ENCODE measurements around the gene TFR2. TPM values are rescaled to one million over a fixed set of nuclear protein-coding genes. Genes with fewer than 3 reads are reported as not detected.
A peak's percentile ranks its signal among the peaks of the same experiment; 100 is the strongest.

TFR2 gene
- total and polyA plus RNA-seq, 10 donors: 1.7 to 6.6 (median 2.1) TPM

DNA sequence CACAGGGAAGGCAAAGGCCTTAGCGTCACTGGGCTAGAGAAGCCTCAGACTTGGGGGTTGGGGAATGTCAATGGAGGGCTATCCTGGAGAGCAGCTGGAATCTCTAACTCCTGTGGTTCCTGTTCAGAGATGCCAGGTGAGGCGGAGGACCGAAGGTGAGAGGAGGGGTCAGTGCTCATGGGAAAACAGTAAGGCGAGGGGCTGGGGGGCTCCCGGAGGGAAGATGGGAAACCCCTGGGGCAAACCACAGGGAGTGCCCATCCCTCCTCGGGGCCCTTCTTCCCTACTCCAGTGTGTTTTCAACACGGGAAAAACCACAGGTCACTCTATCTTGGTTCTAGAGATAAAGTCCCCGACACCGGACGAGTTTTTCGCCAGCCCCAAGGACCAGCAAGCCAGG lies 58.7 kb downstream of the TFR2 start:
- intact Hi-C loops (cut with DNase I; ENCODE audit: low total_unique reads): no loop called here
- peak overlapping the region; percentile 91 to 100 (median 98) for H3K27ac ChIP-seq
- peak overlapping the region in 6 of 8 donors; percentile 67 to 98 (median 88) for H3K4me3 ChIP-seq
- H3K4me1 ChIP-seq: peaks cover 18 to 64% (median 52%) of the 10 kb centered on the region in 6 donors
- DNase-seq: peak; percentile 70
- TF ChIP-seq POLR2A (IDR thresholded peaks at IDR 0.05) (no peak), POLR2AphosphoS5 (IDR thresholded peaks at IDR 0.05) (no peak)
- TF ChIP-seq, protein P1, sequence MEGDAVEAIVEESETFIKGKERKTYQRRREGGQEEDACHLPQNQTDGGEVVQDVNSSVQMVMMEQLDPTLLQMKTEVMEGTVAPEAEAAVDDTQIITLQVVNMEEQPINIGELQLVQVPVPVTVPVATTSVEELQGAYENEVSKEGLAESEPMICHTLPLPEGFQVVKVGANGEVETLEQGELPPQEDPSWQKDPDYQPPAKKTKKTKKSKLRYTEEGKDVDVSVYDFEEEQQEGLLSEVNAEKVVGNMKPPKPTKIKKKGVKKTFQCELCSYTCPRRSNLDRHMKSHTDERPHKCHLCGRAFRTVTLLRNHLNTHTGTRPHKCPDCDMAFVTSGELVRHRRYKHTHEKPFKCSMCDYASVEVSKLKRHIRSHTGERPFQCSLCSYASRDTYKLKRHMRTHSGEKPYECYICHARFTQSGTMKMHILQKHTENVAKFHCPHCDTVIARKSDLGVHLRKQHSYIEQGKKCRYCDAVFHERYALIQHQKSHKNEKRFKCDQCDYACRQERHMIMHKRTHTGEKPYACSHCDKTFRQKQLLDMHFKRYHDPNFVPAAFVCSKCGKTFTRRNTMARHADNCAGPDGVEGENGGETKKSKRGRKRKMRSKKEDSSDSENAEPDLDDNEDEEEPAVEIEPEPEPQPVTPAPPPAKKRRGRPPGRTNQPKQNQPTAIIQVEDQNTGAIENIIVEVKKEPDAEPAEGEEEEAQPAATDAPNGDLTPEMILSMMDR (IDR thresholded peaks at IDR 0.05 in 8 of 11, conservative IDR thresholded peaks at IDR 0.05 in 3 of 11): no peak
- 57 to 72% (median 62%) methylated on average over 11 of the region's 11 CpGs for WGBS, 5 donors
- H3K9me3 ChIP-seq: no peaks in the 10 kb centered on the region
- H3K36me3 ChIP-seq: peaks cover 19 to 55% (median 44%) of the 10 kb centered on the region in 6 donors
- no peaks in the 10 kb centered on the region for H3K27me3 ChIP-seq (replicated peaks in 1 of 7)

DNA sequence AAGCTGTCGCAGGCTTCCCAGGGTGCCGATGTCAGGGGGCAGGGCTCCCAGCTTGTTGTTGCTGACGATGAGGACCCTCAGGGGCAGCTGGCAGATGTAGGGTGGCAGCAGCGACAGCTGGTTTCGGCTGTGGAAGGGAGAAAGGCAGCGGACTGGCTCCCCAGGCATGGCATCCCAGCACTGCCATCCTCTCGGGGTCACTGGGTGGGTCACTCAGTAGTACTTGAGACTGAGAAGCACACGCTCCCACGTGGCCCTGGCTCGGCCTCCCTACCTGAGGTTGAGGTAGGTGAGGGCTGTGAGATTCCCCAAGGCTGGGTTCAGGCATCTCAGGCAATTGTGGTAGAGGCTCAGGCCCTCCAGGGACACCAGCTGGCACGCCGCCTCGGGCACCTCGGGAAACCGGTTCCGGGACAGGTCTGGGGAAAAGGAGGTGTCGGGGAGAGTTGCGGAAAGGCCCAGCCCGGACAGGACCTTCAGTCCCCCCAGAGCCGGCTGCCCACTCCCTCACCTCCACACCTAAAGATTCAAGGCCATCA lies 59.2 kb downstream of the TFR2 start:
- peak; percentile 76 for DNase-seq
- no peaks in the 10 kb centered on the region for H3K9me3 ChIP-seq
- peak overlapping the region; percentile 91 to 100 (median 98) for H3K27ac ChIP-seq
- peak in 1 of 3 donors; percentile 32 for TF ChIP-seq POLR2AphosphoS5 (IDR thresholded peaks at IDR 0.05)
- no peak for TF ChIP-seq POLR2A (IDR thresholded peaks at IDR 0.05)
- TF ChIP-seq, protein P1 (IDR thresholded peaks at IDR 0.05 in 8 of 11, conservative IDR thresholded peaks at IDR 0.05 in 3 of 11): no peak
- intact Hi-C loops (cut with DNase I; ENCODE audit: low total_unique reads): no loop called here
- peak overlapping the region in 2 of 8 donors; percentile 74 to 88 for H3K4me3 ChIP-seq
- no peaks in the 10 kb centered on the region for H3K27me3 ChIP-seq (replicated peaks in 1 of 7)
- H3K4me1 ChIP-seq: peaks cover 16 to 59% (median 47%) of the 10 kb centered on the region in 6 donors
- H3K36me3 ChIP-seq: peaks cover 20 to 61% (median 49%) of the 10 kb centered on the region in 6 donors
- WGBS, 5 donors: 88 to 95% (median 90%) methylated on average over 11 to 20 of the region's 20 CpGs

- TF ChIP-seq, protein P1 (IDR thresholded peaks at IDR 0.05 in 8 of 11, conservative IDR thresholded peaks at IDR 0.05 in 3 of 11): no peak
- TF ChIP-seq POLR2AphosphoS5 (IDR thresholded peaks at IDR 0.05): peak; percentile 22 to 46 (median 28)
- Histone ChIP-seq H3K27me3 (replicated peaks in 1 of 7) (no peaks in the 10 kb centered on the region), H3K36me3 (peaks cover 20 to 75% (median 64%) of the 10 kb centered on the region in 6 donors), H3K27ac (peak overlapping the region in 2 of 8 donors; percentile 98 to 100), H3K9me3 (no peaks in the 10 kb centered on the region), H3K4me1 (peaks cover 14 to 52% (median 43%) of the 10 kb centered on the region in 6 donors), H3K4me3 (no peak overlapping the region)
- no peak for DNase-seq
- 87 to 94% (median 88%) methylated on average over 11 of the region's 11 CpGs for WGBS, 5 donors
- intact Hi-C loops (cut with DNase I; ENCODE audit: low total_unique reads): no loop called here
Measured at GRCh38 chr7:100580466-100581283, 60.7 kb downstream of the TFR2 start.
